Frontal cortex (tissue), 4 donors: Measurements from ENCODE around the gene FGF13. TPM values are rescaled to one million over a fixed set of nuclear protein-coding genes. Genes with fewer than 3 reads are reported as not detected.
A peak's percentile ranks its signal among the peaks of the same experiment; 100 is the strongest.

Experiments
- DNase-seq, 2 donors: peaks; one replicate each; pipeline ENCODE4 v3.0.0; 2012; ENCODE audit warnings: low spot score in 2 of 2
- FAIRE-seq: peaks from 2 replicates; lab custom pipeline; 2012; peaks lifted over from hg19 to GRCh38; lab: Jason Lieb, UNC
- total RNA-seq: library from RNA; depleted of rRNA; stranded (reverse); fragments of >200 nt; gene quantifications from one replicate; pipeline ENCODE4 v1.2.3, GENCODE V29; 2014
- donor health status: control.
- donor health status: control.
- donor health status: control.

Gene FGF13
- 128 TPM for total RNA-seq

DNA sequence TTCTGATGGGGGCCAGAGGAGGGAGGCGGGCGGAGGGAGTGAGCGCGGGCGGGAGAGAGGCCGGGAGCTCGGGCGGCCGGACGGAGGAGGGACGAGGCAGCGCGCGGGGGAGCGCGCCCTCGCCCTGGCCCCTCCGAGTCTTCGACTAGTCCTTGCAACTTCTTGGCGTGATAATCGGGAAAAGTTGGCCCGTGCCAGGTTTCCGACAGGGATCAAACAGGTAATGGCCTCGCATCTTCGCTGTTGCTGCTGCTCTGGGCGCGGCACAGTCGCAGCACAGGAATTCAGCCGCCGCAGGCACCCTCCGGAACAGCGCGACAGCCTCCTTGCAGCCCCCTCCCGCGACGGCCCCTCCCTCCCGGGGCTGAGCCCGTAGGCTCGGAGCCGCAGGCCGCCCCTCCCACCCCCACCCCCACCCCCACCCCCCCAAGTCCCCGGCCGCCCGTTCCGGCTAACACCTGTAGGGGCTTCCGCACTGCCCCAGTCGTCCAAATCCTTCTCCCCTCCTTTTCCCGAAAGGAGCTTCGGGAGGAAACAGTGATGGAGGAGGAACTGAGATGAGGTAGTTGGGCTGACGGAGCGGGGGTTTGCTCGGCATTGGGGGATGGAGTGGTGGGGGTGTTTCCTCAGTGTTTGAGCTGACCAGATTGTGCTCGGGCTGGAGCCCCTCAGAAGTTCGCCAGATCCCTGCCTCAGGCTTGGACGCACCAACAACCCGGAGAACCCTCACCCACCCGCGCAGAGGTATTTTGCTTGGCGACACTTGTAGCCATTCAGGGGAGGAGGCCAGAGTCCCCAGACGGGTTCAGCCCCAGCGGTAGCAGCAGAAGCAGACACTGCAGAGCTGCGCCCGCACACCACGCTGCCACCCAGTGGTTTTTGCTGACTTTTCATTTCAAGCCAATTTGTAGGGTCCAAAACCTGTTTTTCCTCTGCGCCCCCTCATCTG is at the start of gene FGF13:
TSS of gene FGF13 (minus strand) at position 319 of the 949 bp plus-strand sequence. CDS start 714 bp downstream, outside the sequence.
- DNase-seq (peak in 1 of 2 donors; percentile 28), FAIRE-seq (no peak)

DNA sequence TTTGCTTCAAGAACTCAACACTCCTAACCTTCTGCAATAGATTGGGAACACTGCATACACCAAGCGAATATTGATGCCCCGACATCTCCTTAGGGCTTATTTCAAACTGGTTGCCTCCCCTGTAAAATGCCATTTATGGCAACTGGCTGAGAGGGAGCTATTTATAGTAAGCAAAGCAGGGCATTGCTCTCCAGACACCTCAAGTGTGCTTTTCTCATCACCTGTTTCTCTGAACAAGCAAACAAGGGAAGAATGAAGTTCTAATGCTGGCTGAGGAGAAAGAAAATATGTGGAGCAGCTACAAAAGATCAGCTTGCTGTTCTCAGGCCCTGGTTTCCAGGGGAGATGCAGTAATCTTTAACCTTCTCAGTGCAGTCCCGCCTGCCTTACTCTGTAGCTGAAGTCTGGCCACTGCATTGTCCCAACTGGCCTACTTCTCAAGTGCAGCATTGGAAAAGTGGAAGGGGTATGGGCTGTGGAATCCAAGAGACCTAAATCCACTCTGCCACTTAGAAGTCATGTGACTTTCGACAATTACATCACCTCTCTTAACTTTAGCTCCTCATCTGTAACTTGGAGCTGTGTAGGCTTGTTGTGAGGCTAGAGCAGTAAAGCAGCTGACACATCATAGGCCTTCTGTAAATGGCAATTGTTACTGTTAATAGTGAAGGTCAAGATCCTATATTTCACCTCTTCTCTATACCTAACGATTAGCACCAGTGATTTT is 47.9 kb upstream of the FGF13 start:
- FAIRE-seq (no peak), DNase-seq (no peak)

DNA sequence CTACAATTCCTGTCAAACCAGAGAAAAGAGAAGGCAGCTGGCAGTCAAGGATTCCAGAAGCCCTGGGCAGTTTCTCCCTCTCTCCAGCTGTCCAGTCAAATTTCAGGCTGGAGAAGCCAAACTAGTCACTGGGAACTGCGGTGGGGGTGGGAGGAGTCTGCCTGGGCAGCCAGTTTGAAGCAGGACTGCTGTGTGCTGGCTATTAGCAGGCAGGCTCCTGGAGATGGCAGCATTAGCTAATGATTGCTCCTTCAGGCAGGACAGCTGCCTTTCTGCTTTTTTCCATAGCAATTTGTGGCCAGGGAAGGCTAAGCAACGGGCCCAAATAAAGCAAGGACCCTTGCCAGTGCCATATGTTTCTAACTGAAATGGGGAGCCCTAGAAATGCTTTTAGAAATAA is 44.7 kb upstream of the FGF13 start:
- FAIRE-seq = no peak
- no peak for DNase-seq

DNA sequence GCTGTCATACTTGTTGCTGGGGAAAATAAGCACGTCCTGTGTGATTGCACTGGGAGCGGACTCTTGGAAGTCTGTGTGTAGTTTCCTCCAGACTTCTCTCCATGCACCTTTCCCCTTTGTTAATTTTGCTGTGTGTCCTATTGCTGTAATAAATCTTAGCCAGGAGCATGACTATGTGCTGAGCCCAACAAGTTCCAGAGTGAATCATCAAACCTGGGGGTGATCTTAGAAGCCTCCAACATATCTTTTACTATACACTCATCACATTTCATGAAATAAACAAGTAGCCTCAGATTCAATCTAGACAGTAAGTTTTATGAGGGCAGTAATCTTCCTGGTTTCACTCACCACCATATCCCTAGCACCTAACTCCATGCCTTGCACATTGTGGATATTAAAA is 43.3 kb upstream of the FGF13 start:
- DNase-seq (no peak), FAIRE-seq (no peak)

DNA sequence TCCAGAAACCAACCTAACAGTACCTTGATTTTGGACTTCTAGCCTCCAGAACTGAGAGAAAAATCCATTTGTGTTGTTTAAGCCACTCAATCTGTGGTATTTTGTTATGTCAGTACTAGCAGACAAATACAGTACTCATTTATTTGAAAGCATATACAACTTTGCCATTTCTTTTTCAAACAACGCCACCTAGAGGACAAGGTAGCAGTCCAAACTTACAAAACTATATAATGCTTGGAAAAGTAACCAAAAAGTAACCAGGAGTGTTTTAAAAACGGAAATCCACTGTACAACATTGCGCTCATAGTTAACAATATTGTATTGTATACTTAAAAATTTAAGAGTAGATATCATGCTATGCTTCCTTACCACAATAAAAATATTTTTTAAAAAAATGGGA is 37.0 kb upstream of the FGF13 start:
- FAIRE-seq = no peak
- DNase-seq = no peak

DNA sequence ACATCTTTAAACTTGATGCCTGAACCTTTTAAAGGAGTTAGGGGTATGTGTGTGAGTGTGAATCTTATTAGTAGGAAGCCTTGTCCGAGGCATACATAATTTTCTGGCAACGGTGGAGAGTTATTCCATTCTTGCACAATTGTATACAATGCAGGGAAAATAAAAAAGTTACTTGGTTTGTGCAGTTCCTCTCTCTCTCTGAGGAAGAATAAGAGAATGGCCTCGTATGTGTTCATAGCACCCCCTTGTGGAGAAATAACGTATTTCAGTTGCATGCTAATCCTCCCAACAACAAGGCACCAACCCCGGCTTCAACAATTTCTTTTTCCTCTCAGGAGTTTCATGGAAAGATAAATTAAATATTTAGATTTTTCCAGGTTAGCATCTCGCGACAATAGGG is 33.7 kb upstream of the FGF13 start:
- peak in 1 of 2 donors; percentile 0 for DNase-seq
- FAIRE-seq = no peak

DNA sequence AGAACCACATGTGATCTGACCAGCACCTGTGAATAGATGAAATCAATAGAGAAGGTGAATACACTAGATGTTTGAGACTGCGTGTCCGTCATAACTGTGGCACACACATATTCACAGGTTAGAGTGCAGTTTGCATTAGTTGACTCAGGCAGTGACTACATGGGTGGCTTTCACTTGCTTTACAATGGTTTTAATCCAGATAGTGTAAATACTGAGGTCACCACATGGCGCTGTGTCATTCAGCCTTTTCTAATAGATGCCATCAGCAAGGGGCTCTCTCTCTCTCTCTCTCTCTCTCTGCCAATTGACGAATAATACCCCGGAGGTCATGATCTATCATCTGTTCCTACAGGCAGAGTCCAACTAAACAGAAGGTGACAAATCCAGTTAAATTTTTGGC is 30.7 kb upstream of the FGF13 start:
- FAIRE-seq (no peak), DNase-seq (no peak)

DNA sequence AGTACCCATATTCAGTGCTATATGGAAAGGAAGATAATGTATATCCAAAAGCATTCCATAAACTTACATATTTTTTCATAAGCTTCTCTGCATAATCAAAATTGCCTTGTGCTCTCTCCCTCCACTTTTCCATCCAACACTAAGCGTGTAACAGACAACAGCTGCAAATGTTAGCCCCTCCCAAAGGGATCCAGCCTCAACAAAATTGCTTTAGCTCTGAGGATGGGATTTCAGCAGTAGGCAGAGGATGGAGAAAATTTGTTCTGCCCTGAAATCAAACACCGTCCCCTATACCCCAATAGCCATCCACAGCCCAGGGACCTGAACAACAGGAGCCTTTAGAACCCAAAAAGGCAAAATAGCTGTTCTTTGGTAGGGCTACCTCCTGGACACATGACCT is 28.8 kb upstream of the FGF13 start:
- FAIRE-seq = no peak
- no peak for DNase-seq

DNA sequence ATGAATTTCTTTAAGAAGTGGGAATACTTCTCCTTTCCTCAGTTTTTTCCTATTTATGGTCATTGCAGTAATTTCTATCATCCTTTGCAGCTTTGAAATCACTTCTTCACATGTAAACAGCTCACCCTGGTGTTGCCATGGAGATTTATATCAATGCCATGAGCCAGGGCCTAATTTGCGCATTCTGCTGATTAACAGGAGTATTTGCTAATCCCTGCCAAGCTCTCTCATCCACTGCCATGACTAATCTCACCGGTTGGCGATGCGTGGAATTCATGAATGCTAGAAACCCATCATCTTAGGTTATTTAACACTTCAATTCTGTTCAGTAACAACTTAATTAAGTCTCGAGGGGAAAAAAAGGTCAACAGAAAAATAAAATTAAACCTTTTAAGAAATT is 11.8 kb upstream of the FGF13 start:
- DNase-seq (no peak), FAIRE-seq (no peak)

DNA sequence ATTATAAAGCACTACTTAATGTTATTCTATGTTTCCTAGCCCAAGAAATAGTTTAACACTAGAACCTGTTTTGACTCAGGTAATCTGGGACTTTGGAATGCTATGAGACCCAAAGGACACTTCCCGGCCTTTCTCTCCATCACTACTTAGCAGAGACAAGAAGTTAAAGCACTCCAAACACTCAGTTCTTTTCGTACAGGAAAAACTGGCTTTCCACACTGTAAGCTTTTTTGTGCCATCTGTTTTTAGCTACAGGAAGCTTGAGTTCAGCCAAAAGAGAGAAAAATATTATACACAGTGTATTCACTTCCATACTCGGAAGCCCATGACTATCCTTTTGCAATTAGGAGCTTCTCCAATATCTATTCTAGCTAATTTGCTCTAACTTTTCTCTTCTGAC is 7.9 kb upstream of the FGF13 start:
- no peak for FAIRE-seq

DNA sequence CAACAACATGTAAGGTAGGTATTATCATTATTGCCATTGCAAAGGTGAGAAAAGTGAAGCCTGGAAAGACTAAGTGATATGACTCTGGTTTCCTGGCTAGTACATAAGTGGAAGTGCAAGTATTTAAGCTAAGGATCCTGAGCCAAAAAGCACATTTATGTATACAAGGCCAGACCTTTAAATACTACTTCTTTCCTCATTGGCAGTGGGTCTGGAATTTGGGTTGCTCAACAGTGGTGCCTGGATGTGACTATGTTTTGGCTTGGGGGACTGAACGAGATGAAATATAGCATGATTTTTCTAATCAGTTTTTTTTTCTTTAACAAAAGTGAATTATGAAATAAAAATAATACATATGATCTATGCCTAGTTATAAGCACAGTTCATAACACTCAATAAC is 7.4 kb upstream of the FGF13 start:
- no peak for FAIRE-seq
- DNase-seq = no peak

More for the DNA sequence above, 7.9 kb upstream of the FGF13 start:
- DNase-seq = no peak

DNA sequence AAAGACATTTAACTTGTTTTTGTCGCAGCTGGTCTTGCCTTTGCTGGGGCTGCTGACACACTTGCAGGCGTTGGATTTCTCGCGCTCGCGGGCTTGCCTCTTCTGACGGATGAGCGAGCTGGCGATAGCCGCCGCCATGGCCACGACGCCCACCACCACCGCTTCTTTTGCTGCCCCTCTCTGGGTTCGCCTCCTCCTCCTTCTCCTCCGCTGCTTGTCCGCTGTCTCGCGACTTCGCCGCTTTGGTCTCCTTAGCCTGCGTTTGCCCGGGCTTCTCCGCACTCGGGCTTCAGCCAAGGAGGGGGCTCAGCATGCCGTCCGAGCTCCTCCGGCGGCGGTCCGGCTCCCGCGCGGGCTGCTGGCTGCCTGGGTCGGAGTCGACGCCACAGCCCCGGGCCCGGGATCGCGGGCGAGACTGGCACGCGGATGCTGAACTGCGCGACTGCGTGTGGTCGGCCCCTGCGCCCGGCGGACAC is 613 bp downstream of the FGF13 start:
- DNase-seq (no peak), FAIRE-seq (no peak)

DNA sequence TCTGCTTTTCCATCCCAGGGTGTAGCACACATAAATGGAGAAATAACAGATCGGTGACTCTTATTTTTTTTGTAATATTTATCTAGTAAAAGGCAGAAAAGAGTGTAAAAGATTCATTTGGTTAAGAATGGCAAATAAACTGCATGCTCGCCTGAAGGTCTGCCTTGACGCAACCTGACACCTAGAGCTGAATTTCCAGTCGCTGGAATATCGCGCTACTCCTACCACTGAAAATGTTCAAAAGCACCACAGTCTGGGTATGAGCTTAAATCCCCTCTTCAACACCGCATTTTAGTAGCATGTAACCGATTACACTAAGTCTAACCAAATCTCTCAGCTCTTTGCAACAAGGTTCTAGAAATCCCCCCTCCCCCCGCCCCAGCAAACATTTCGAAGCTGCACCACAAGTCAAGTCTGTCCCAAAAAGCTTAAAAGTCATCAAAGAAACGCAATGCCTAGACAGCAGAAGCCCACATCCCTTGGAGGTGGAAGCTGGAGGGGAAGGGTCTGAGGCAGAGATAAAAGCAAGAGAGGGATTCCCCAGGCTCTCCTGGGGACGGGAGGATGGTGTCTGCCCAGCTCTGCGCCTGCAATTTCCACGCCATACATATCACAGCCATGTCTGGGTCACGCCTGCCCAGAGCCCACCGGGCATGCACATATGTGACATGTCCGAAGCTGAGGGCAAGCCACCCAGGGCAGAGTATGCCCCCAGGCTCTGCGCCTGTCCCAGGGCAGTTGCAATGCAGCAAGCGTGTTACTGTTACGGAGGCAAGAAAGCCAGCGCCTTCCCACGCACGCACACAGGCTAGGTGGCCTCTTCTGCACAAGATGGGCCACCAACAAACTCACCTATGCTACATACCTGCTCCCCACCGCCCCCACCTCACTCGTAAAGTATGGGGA is 1.4 kb downstream of the FGF13 start:
- FAIRE-seq (no peak), DNase-seq (no peak)

DNA sequence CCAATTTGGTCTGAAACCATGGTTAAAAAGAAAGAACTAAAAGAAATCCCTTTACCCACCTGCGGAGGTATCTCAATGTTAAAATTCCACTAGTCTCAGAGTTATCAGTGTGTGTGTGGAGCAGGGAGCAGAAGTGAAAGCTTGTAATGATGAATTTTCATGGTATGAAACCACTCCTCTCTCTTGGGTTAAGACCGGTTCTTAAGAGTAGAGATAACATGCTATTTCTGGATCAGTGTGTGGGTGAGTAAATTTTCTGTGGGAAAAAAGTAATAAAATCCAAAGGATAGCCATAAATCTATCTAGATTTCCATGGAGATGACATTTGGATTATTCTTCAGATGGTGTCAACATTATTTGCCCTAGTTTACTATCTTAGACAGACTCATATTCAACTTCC is 3.2 kb downstream of the FGF13 start:
- DNase-seq (no peak), FAIRE-seq (no peak)

DNA sequence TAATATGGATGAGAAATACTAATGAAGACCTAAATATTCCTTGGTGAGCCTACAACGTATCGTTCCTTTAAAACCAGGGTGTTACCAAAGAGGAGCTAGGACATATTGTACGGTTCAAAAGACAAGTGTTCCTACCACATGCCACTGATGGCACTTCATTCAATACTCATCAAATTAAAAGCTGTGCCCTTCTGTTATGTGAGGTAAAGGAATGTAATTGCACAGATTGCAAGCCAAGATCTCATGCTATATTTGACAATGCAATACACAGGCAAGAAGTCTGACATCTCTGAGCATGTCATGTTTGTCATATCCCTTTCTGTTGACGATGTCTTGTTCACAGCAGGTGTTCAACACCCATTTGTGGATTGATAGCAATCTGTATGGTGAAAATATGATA is 6.9 kb downstream of the FGF13 start:
- DNase-seq (no peak), FAIRE-seq (no peak)

DNA sequence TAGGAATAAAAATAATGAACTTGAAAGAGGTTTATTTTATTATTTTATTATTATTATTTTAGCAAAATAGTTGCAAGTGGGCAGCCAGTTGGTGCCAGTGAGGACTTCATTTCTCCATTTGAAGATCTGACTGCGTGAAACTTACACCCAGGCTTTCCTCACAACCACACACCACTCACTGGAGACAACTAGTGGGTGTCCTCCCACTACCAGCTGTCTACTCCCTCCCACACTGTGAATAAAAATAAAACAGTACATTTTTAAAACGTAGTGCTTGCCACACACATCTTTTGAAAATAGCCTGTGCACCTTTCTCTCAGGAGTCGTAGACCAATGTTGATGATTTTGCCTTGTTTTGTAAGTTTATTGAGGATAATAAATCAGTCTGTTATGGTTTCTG is 7.4 kb downstream of the FGF13 start:
- DNase-seq = no peak
- no peak for FAIRE-seq

DNA sequence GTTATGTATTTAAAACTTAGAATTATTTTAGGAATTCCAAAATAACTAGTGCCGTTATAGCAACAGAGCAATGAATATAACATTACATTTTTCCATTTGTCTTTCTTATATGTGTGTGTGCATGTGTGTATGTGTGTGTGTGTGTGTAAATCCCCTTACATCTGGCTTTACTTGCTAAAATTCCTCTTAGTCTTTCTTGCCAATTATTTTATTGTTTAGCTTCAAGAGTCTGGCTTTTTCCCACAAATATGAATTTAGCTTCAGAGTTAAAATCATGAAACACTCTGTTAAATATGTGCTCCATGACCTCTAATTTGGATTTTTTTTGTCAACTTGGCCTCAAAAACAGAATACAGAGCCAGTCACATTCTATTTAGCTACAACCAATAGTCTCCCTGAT is 18.9 kb downstream of the FGF13 start:
- no peak for DNase-seq
- FAIRE-seq = no peak

DNA sequence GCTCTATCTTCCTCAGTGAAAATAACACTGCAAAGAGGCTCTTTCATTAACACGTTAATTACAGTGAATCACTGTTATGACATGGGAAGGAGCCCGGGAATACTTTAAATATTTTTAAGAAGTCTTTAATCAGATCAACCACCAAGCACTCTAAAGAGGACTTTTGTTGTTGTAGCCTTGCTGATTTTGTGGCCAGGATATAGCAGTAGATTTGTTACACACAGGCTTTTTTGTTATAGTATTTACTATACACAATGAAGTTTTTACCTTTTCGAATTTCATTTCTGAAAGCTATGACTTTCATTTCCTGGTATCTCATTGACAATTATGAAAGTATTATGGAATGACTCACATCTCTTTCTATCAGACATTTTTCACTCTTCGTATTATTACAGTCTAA is 20.3 kb downstream of the FGF13 start:
- FAIRE-seq = no peak
- DNase-seq = no peak

DNA sequence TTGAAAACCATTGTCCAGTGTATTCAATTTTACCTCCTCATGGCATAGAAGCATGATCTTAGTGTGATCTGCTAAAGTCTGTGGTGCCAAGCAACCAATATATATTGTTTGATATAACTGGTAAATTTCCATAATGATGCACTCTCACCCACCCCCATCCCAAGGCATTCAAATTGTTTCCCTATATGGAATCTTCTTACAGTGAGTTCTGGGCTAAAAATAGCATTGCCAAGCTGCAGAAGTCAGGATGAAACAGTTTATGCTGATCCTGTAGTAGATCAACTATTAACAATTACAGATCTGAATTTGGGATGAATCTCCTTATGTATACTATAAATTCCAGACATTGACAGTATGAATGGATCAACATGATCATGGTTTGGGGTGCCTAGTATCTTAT is 20.9 kb downstream of the FGF13 start:
- no peak for DNase-seq
- FAIRE-seq = no peak

DNA sequence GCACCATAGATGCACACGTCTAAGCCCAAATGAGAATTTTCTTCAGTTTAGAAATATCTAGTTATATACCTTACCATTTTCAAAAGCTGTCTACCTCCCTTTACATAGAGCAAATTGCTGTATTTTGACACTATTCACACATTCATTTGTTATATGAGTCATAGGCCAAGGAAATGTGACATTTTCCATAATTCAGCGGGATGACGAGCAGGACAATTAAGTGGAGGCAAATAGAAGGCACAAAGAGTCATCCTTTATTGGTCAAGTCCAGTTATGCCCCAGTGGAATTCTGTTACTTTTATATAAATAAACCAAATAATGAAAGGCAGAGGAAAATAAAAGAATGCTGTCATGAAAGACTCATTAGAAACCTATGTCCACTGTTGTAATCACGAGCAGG is 27.9 kb downstream of the FGF13 start:
- no peak for DNase-seq
- FAIRE-seq = no peak
